Stimulated activated CD4-positive, alpha-beta T cell treated with anti-CD3 and anti-CD28 coated beads, Interleukin-2, amount 100 ng/mL, for 48 hours (primary cell): ENCODE data around the gene PDZRN3.

Experiments
- DNase-seq, 2 donors: peaks; one replicate each; pipeline ENCODE4 v3.0.0-alpha.2; 2020

Gene PDZRN3

DNA sequence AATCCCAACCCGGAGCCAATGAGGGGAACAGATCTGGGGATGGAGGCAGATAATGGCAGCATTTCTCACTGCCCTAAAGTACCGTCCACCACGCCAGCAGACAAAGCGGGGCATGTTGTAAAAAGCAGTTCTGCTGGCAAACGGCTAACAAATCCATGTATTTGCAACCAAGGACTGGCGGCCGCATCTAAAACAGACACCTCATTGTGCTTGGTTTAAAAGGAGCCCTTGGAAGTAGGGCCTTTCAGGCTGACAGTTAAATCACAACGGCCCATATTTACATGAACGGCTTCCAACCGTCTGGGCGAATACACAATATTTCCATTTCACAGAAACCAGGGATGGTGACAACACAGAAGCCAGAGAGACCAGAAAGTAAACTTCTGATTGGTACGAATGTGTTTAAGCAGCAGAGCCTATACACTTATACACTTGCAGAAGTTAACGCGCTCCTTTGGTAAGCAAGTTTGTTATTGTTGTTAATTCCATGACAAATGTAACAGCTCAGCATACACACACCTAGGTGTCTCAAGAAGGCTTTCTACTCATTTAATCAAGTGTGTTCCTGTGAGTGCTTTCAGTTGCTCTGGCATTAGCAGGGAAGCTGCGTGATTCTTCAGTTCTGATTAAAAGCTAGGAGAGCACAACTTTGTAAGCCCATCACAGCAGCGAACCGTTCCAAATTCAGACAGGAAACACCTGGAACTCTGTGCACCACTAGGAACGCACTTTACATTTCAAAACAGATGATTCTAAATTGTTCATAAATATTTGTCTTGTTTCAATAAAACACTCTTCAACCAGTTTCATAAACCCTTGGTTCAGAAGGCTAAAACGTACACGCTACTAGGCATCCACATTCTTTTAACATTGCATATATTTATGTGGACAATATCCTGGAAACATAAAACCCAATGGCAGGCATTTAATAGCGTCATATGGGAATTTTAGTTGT lies 112.9 kb downstream of the PDZRN3 start:
- no peak for DNase-seq

DNA sequence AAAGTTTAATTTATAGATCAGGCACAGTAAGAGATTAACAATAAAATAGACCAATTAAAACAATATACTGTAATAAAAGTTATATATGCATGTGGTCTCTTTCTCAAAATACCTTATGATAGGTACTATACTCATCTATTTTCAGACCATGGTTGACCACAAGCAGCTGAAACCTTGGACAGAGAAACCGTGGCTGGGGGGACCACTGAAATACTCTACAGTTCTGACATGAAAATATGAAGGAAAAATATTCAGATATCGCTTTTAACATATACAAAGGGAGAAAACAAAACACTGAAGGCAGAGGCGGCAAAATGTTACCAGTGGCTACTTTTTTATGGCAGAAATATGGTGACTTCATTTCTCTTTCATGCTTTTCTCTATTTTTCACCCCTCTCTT lies 114.0 kb downstream of the PDZRN3 start:
- DNase-seq = no peak

DNA sequence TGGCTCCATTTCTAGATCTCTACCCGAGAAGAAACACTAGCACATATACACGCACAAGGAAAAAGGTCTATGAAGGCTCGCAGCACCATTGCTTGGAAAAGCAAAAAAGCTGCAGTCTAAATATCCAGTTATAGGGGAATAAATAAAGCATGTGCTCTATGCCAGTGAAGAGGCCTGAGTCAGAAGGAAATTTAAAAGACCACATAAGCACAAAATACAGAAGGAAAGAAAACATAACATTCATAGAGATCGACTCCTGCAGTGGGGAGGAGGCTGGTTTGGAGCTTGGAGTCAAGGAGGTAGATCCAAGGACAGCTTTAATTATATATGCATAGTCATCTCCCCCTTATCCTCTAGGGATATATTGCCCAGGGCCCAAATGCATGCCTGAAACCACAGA lies 114.4 kb downstream of the PDZRN3 start:
- DNase-seq = no peak

DNA sequence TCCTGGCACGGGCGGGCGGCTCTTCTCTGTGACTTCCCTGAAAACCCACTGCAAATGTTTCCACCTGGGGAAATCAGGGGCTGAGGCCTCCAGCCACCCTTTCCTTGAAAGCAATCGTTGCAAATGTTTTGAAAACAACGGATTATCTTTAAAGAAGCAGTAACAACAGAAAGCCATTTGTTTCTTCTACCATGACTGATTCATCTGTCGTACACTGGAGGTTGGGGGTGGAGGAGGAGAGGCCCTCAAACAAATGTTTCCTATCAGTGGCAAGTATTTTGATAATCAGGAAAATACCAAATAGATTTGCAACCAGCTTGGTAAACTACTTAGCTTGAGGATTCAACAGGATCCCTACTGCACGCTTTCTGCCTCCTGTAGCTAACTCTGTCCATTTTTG lies 114.9 kb downstream of the PDZRN3 start:
- DNase-seq = no peak

DNA sequence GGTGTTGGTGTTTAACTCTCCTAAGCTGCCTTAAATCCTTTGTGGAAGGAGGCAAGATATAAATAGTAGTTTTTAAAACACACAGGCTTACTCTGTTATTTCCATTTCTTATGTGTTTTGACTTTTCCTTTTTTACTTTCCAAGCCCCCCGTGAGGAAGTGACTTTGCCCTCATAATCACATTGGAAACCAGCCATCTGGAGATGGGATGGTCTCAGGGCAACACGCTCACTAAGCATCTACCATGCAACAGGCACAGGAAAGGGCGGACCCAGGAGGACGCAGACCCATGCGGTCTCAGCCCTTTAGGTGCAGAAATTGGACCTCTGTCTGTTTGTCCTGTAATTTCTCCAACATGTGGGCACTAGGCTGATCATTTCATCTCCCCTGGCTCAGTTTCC lies 115.7 kb downstream of the PDZRN3 start:
- DNase-seq = no peak

DNA sequence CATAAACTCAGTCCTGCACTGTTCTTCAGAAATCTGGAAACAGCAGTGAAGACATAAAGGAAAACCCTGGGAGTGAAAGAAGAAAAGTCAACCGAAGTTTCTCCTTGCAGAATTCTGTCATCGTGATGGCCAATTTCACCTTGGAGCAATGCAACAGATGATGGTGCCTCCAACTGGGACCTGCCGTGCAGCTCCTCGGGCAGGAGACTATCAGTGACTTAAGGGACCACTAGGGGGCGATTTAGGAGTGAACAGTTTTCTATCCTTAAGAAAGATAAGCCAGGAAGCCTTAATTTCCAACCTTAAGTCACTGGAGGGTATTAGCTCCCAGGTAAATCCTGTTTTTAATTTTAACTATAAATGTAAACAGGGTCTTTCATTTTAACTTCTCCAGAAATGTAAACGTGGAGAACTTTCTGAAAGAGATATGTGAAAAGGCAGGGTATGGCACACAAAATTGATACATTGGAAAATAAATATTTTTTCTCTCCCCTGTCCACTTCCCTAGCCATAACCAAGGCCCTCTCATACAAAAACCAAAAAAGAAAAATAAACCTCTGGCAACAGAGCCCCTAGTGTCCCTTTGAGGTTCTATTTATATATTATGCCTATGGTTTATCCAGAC lies 116.3 kb downstream of the PDZRN3 start:
- peak; percentile 11 to 17 for DNase-seq

DNA sequence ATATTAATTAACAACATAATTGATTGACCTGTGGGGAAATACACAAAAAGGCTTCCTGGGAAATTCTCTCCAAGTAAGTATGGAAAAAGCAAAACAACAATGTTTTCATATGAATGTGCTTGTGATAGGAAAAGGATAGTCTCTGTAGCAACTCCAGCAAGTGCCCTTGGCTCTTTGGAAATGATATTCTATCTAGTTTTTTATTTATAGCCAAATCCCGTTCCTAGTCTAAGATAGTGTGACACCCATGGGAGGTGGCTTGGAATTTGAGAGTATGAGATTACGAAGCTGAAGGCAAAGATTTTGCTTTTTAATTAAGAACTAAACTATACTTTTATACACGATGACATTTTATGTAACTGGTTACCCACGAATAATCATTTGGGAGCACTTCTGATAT lies 119.9 kb downstream of the PDZRN3 start:
- no peak for DNase-seq

DNA sequence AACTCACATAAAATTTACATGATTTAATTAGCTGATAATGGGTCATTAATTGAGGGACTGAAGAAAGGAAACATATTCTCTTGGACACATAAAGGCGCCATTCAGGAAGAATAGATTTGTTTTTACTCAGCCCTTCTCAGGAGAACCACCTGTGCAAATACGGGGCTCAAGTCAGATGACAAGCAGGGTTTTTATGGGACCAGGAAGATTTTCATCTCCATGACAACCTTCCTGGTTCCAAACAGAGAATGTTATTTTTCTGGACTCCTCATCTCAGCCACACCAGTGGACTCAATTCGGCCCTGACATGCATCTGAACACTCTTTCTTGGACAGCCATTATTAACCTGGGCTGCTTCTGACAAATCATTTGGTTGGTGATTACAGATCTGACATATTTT lies 120.5 kb downstream of the PDZRN3 start:
- no peak for DNase-seq

DNA sequence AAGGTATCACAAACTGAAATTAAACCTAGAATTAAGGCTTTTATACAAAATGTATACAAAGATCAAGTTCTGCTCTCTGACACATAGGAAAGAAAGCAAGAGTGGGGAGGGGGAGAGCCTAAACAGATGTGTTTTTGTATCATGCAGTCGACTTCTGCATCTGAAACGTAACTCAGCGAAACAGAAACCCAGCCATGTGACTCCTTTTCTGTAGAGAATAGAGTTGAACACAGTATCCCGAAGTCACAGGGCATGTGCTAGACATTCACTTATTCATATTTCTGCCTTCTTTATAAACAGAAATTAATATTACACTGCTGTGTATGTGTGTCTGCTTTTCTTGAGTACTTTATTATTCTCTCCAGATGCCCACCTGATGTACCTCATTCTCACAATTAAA lies 121.0 kb downstream of the PDZRN3 start:
- no peak for DNase-seq

DNA sequence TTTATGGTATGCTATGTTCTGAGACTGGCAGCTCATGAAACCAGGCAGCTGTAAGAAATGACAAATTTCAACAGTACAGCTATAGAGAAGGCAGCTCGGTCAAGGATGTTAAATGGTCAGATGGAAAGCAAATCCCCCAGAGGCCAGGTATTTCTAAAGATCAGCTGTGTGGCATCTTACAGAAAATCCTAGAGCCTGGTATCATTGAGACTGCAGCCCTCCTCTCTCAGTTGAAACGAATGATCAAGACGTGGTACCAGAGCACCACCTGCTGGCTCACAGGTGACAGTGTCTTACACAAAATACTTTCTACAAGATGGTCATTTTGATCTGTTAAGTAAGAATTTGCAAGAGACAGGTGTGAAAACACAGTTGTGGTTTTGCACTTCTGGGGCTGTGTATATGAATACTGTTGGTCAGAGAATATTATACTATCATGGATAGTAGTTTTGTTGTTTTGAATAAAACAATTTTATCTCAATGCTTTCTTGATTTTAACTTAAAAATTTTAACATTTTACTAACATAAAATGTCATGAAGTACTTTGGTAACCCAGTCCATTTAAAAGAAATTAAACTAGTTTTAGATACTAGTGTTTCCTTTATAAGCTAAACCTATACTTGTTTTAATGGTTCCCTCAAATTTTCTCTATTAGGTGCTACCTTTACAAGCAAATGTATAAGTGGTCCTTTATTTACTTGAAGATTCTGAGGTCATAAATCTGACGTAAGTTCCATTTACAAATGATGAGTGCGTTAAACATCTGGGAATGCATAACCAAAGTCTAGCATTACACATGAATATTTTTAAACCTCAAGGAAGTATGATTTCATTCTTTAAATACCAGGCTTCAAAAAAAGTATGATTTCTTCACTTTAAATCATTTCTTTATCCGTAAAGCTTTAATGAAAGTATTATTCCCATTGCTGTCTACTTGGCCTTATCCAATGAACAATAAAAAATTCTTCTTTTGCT lies 121.8 kb downstream of the PDZRN3 start:
- peak; percentile 38 to 48 for DNase-seq

DNA sequence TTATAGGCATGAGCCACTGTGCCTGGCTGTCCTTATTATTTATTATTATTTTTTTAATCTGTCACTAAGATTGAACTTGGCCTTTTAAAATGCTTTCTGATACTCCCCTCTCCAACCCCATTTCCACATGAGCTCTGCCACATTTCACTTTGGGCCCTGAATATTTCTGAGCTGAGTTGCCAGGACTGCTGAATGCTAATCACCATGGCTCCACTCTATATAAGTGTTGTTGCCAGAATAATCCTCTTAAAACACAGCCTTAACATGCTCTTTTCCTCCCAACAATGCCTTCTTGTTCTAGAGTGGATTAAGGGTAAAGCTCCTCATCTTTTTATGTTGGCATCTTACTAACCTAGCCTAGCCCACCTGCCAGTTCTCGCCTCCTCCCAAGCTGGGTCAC lies 124.4 kb downstream of the PDZRN3 start:
- no peak for DNase-seq

DNA sequence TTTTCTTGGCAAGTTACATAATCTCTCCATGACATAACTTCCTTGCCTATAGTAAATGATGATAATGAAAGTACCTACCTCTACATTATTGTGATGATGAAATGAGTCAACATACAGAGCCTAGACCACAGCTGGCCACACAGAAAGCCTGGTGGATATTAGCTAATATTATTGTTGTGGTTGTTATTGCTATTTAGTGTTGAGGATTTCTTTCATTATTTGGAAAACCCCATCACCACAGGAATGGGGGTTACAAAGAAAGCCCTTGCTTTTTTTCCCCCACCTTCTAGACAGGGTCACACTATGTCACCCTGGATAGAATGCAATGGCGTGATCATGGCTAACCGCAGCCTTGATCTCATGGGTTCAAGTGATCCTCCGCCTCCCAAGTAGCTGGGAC lies 125.0 kb downstream of the PDZRN3 start:
- DNase-seq = no peak

DNA sequence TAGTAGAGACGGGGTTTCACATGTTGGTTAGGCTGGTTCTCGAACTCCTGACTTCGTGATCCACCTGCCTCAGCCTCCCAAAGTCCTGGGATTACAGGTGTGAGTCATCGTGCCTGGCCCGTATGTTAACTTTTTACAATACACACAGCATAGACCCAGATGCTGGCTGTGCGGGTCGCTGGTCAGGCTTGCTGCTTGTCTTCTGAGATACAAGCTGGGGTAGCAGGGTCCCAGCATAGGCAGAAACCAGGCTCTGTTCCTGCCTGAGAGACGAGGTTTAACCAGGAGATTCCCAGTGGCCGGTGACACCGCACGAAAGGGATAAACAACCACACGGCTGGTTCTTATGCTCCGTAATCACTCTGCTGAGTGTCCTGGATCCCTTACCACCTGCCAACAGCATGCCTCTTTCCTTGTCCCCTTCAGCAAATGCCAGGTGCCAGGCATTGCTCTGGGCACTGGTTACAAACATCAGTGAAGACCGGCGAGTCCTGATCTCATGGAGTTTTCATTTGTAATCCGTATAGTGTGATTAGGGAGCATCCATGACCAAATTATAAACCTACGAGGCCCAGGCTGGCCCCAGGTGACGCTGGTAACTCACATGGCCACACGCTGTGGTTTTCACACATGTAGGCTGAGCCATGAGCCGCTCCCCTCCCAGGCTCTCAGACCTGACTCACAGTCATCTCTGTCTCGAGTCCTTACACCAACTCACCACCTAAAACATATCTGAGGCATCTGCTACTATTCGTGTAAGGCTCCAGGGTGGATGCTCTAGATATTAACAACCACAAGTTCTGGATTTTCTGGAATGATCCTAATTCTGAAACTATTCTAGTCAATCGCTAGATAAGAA lies 125.7 kb downstream of the PDZRN3 start:
- no peak for DNase-seq

DNA sequence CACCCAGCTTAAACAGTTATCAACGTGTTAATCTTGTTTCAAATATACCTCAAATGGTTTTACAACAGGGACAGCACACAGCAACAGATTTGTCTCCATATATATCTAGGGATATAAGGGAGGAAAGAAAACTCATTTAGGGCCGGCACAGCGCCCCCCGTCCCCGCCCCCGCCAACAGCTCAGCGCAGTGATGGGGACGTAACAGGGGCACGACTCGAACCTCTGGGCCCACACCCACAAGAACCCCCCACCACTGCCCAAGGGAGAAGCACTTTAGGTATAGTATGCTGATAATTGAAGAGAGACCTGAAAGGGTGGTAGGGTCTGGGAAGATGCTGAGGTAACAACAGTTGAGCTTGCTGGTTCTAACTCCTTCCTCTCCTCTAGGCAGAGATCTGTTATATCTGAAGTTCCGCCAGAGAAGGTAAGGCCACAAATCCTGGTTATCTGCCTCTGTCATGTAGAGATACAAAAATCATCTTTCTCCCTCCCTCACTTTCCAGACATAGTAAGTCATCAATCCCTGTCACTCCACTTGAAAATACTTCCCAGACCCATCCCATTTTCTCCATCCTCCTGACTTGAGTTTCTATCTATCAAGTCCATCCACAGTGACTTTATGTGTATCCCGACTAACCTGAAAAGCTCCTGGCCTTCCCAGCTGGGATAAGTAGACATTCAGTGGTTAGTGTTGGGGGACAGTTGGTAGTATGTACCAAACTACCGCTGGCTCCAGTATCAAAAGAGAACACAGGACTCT lies 126.9 kb downstream of the PDZRN3 start:
- no peak for DNase-seq

DNA sequence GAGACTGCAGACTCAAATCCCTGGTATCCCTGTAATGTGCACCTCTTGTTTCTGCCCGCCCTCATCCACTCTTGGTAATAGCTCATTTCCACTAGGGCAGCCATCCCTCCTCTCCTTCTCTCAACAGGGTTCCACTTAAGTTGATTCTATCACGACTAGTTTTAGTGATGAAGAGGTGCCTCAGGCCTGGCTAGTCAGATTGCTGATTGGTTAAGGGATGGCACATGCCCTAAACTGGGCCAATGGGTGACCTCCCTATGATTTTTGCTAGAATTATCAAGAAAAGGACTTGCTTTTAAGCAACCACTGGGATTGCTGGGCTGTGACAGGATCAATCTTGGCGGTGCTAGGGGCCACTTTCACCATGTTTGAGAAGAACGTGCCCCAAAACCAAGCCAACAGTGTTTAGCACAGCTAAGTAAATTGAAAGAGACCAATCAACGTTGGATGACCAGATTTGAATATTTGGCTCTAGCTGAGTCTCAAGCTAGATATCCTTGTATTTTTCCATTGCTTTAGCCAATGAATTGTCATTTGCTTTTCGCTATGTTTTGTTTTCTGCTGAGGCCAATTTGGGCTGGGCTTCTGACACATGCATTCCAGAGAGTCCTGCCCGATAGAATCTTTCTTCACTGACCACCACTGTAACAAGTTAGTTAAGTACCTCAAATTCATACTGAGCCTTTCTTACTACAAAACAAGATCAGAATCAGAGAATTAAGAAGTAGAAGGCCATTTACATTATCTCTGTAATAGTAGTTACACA lies 131.0 kb downstream of the PDZRN3 start:
- DNase-seq = no peak

DNA sequence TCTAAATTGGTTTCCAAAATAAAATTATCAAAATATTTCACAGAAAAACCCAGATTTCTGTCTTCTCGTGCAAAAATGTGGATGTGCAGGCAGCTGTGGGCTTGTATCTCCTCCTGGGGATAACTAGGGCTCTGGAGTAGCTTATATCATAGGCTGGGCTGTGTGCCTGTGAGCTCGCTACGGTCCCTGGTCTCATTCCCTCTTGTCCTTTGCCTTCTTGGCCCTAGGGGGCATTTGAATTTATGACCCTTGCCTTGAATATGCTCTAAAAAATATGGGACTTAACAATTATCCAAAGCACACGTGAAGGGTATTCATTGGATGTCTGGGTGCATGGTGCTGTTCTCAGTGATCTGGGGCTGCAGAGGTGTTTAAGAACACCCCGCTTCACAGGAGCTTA lies 132.6 kb downstream of the PDZRN3 start:
- no peak for DNase-seq

DNA sequence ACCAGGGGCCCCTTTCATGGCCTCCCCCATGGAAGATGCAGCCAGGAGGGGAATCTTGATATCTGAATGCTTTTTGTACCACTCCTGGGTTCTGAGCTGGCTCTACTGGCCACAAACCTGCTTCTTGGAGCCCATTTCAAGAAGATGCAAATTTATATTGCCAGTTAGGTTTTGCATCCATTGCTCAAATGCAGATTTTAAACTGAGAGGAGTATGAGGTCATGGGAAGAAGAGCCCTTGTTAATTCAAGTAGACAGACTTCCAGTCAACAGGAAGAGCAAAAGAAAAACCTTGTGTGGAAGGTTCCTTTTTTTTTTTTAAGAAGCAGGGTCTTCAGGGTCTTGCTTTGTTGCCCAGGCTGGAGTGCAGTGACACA lies 133.5 kb downstream of the PDZRN3 start:
- DNase-seq = no peak

DNA sequence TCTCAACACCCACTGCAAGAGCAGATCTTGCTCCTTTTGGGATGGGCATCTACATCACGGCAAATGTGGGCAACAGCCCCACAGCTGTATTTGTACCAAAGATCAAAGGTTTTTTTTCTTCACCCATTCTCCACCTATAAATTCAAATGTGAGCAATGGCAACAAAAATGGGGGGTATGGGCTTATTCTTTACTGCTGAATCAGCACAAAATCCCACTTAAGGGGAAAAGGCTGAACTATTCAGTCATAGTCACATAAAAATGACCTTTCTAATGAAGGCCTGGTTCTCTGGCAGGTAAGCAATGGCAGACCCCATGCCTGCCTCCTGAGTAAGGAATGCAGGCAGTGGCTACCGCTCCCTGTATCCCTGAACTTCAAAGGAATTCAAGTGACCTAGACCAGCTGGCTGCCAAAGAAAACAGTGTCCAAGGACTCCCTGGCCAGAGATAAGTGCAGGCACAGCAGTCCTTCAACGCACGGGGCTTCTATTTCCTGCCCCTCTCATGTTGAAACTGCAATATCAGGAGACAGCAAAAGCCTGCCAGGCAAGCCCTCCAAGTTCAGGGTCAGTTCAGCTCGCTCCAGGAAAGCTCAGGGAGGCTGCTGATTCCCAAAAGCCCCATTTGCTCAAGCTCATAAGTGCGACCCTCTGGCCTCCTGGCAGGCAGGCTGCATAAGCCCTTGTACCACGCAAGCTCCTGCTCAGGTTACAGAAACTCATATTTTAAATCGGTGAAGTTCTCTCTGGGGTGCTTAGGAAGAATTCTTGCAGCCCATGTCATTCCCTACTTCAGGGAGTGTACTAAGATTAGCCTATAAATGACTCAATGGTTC lies 134.1 kb downstream of the PDZRN3 start:
- DNase-seq = no peak

DNA sequence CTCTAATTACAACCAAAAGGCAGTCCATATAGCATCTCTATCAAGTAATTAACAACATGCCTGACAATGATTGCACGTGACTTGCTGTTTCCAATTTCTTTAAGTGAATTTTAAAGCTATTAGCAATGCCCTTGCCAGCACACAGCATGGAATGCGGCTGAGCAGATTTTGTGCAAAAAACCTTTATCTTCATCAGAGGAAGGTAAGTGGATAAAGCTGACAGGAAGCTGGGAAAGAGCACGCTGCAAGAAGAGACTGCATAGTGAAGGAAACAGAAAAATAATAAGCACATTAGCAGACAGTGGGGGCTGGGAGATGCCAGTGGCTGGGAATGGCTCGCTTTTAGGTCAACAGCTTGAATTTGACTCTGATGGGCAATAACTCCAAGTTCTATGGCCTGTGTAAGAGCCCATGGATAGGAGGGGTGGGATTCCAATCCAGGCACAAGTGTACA lies 138.8 kb downstream of the PDZRN3 start:
- DNase-seq = no peak
